ENCODE data around the gene SPOP.

The SPOP gene

DNA sequence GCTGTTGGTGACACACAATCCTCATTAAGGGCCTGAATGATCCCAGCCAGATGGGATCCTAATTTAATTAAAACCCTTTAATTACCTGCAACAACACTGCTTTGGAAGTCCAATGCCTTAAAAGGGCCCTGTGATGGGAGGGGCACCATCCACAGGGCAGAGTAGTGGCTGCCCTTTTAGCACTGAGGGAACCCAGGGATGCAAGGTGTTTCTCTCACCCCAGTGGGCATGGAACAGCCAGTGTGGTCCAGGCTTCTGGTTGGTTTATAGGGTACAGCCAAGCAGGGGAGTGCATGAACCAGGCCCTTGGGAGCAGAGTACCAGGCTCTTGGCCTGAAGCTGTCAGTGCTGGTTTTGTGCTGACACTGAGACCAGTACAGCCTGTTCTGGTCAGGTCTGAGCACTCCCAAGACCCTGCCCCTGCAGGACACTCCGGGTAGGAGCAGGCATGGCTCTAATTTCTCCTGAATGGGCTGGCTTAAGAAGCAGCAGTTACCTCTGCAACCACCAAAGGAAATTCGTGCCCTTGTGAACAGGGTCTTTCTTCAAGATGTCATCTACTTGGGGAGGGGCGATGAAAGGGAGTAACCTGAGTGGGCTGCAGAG is 92.4 kb downstream of the SPOP start:
- Histone ChIP-seq H3K36me3 (ENCODE audit: control insufficient read depth in 2 of 2, insufficient read depth in 1 of 2, low read length in 2 of 2) (no peaks in the 10 kb centered on the region), H3K4me1 (ENCODE audit: control insufficient read depth, insufficient read depth, low read length) (no peaks in the 10 kb centered on the region), H3K9me3 (ENCODE audit: control insufficient read depth, insufficient read depth, low read depth, low read length) (no peaks in the 10 kb centered on the region), H3K4me3 (ENCODE audit: low read depth, low read length) (no peak overlapping the region), H3K27ac (ENCODE audit: extremely low read depth, low read depth, low read length) (no peak overlapping the region)
- TF ChIP-seq PRDM1 (tag by site-specific recombination; IDR thresholded peaks at IDR 0.05), result no peak
- TF ChIP-seq ZNF664 (tag by site-specific recombination; IDR thresholded peaks at IDR 0.05), result no peak
- TF ChIP-seq ZNF266 (tag by site-specific recombination; IDR thresholded peaks at IDR 0.05; ENCODE audit: low read depth), result no peak
- peak; percentile 72 for TF ChIP-seq ZBTB17 (tag by site-specific recombination; IDR thresholded peaks at IDR 0.05)
- CTCF ChIA-PET, result interaction anchor here (0.7 to 3.2 kb wide), 3 partner anchors 10 to 314 kb away, joined by 3 to 13 read pairs (median 5); partner anchors contain the start of gene NXPH3
- POLR2A ChIA-PET, result no interaction called here

DNA sequence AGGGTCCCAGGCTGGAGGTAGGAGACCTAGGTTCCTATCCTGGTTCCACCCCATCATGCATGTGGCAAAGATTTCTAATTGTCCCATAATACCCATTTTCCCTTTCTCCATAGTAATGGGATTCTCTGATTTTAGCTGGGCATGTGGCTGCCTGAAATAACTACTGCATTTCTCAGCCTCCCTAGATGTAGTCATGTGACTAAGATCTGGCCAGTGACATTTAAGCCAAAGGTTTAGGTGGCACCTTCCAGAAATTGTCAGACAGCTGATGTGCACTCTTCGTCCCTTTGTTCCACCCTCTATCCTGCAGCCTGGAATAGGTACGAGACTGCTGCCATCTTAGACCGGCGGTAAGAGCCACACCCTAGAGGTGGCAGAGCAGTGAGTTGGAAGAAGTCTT is 94.0 kb downstream of the SPOP start:
- POLR2A ChIA-PET, result interaction anchor here (1.5 kb wide), 1 partner anchor 14 kb away, joined by 3 read pairs; no protein-coding TSS in a partner anchor
- TF ChIP-seq, protein P1, sequence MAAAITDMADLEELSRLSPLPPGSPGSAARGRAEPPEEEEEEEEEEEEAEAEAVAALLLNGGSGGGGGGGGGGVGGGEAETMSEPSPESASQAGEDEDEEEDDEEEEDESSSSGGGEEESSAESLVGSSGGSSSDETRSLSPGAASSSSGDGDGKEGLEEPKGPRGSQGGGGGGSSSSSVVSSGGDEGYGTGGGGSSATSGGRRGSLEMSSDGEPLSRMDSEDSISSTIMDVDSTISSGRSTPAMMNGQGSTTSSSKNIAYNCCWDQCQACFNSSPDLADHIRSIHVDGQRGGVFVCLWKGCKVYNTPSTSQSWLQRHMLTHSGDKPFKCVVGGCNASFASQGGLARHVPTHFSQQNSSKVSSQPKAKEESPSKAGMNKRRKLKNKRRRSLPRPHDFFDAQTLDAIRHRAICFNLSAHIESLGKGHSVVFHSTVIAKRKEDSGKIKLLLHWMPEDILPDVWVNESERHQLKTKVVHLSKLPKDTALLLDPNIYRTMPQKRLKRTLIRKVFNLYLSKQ (tag by site-specific recombination; IDR thresholded peaks at IDR 0.05; ENCODE audit: borderline replicate concordance), result no peak
- TF ChIP-seq ZBTB8A (tag by site-specific recombination; IDR thresholded peaks at IDR 0.05) (no peak), ZNF394 (tag by site-specific recombination; IDR thresholded peaks at IDR 0.05; ENCODE audit: borderline replicate concordance) (no peak), ZNF2 (tag by site-specific recombination; IDR thresholded peaks at IDR 0.05) (no peak), KLF1 (tag by site-specific recombination; IDR thresholded peaks at IDR 0.05) (no peak), ZNF776 (tag by site-specific recombination; IDR thresholded peaks at IDR 0.05; ENCODE audit: borderline replicate concordance) (no peak), ZNF121 (tag by site-specific recombination; IDR thresholded peaks at IDR 0.05) (no peak), ZNF785 (tag by site-specific recombination; IDR thresholded peaks at IDR 0.05) (no peak), ZNF366 (tag by site-specific recombination; conservative IDR thresholded peaks at IDR 0.05) (no peak), ZNF658 (tag by site-specific recombination; IDR thresholded peaks at IDR 0.05) (no peak), KLF9 (tag by site-specific recombination; IDR thresholded peaks at IDR 0.05; ENCODE audit: low read depth) (no peak), REPIN1 (tag by site-specific recombination; IDR thresholded peaks at IDR 0.05; ENCODE audit: low read depth) (no peak), EGR2 (tag by site-specific recombination; IDR thresholded peaks at IDR 0.05; ENCODE audit: low read depth) (no peak), ZBTB7A (tag by site-specific recombination; IDR thresholded peaks at IDR 0.05; ENCODE audit: low read depth) (no peak), GLIS2 (tag by site-specific recombination; IDR thresholded peaks at IDR 0.05) (no peak)
- TF ChIP-seq, protein P2, sequence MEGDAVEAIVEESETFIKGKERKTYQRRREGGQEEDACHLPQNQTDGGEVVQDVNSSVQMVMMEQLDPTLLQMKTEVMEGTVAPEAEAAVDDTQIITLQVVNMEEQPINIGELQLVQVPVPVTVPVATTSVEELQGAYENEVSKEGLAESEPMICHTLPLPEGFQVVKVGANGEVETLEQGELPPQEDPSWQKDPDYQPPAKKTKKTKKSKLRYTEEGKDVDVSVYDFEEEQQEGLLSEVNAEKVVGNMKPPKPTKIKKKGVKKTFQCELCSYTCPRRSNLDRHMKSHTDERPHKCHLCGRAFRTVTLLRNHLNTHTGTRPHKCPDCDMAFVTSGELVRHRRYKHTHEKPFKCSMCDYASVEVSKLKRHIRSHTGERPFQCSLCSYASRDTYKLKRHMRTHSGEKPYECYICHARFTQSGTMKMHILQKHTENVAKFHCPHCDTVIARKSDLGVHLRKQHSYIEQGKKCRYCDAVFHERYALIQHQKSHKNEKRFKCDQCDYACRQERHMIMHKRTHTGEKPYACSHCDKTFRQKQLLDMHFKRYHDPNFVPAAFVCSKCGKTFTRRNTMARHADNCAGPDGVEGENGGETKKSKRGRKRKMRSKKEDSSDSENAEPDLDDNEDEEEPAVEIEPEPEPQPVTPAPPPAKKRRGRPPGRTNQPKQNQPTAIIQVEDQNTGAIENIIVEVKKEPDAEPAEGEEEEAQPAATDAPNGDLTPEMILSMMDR (tag by site-specific recombination; IDR thresholded peaks at IDR 0.05), result no peak
- TF ChIP-seq, protein P3, sequence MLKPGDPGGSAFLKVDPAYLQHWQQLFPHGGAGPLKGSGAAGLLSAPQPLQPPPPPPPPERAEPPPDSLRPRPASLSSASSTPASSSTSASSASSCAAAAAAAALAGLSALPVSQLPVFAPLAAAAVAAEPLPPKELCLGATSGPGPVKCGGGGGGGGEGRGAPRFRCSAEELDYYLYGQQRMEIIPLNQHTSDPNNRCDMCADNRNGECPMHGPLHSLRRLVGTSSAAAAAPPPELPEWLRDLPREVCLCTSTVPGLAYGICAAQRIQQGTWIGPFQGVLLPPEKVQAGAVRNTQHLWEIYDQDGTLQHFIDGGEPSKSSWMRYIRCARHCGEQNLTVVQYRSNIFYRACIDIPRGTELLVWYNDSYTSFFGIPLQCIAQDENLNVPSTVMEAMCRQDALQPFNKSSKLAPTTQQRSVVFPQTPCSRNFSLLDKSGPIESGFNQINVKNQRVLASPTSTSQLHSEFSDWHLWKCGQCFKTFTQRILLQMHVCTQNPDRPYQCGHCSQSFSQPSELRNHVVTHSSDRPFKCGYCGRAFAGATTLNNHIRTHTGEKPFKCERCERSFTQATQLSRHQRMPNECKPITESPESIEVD (tag by site-specific recombination; IDR thresholded peaks at IDR 0.05), result no peak
- TF ChIP-seq, protein P4, sequence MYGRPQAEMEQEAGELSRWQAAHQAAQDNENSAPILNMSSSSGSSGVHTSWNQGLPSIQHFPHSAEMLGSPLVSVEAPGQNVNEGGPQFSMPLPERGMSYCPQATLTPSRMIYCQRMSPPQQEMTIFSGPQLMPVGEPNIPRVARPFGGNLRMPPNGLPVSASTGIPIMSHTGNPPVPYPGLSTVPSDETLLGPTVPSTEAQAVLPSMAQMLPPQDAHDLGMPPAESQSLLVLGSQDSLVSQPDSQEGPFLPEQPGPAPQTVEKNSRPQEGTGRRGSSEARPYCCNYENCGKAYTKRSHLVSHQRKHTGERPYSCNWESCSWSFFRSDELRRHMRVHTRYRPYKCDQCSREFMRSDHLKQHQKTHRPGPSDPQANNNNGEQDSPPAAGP (tag by site-specific recombination; IDR thresholded peaks at IDR 0.05), result no peak
- H3K4me1 ChIP-seq (ENCODE audit: control insufficient read depth, insufficient read depth, low read length), result no peaks in the 10 kb centered on the region
- no peak overlapping the region for H3K4me3 ChIP-seq (ENCODE audit: low read depth, low read length)
- no peaks in the 10 kb centered on the region for H3K36me3 ChIP-seq (ENCODE audit: control insufficient read depth in 2 of 2, insufficient read depth in 1 of 2, low read length in 2 of 2)
- H3K27ac ChIP-seq (ENCODE audit: extremely low read depth, low read depth, low read length), result no peak overlapping the region
- H3K9me3 ChIP-seq (ENCODE audit: control insufficient read depth, insufficient read depth, low read depth, low read length), result no peaks in the 10 kb centered on the region
- CTCF ChIA-PET, result interaction anchor here (0.6 to 0.7 kb wide), 2 partner anchors 9 to 81 kb away, joined by 3 read pairs; no protein-coding TSS in a partner anchor
